ENCODE results near the gene RNLS.

The RNLS gene

GRCh38 chr10:88245974-88246511 lies 337.1 kb downstream of the RNLS start:
- no peak for DNase-seq

GRCh38 chr10:88244781-88245625 lies 338.1 kb downstream of the RNLS start:
- DNase-seq = no peak

DNA sequence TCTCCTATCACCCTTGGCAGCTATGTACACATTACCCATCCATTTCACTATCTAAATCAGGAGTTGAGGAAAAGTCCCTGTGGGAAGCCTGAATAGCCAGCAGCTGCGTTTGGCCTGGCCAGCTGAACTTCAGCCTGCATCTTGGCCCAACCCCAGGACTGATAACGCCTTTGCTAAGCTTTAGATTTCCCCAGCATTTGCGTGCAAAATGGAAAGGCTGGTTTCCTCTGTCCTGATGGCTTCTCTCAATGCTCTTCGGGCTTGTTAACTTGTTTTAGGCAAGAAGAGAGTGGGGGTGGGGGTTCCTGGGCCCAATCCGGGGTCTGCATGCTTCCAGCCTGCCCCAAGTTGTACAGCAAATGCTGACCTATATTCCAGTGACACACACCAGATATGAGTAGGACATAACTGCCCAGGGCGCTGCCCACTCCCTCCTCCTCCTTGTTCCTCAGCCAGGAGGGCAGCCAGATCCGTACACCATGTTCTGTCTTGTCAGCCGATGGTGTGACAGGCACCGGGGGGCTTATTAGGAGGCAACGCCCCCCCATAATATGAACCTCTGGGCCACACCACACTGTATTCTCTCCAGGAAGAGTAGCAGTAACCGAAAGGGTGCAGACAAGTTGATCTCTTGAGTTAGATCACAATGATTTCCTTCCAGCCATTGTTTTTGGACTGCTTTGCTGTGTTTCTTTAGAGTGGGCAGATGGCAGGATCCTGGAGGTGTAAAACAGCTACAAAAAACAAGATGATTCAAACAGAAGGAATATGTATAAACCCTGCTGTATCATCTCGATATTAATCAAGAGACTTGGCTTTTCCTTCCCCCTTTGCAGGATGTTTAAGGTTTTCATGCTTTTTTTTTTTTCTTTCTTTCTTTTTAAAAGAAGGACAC lies 339.0 kb downstream of the RNLS start:
- DNase-seq = no peak

DNA sequence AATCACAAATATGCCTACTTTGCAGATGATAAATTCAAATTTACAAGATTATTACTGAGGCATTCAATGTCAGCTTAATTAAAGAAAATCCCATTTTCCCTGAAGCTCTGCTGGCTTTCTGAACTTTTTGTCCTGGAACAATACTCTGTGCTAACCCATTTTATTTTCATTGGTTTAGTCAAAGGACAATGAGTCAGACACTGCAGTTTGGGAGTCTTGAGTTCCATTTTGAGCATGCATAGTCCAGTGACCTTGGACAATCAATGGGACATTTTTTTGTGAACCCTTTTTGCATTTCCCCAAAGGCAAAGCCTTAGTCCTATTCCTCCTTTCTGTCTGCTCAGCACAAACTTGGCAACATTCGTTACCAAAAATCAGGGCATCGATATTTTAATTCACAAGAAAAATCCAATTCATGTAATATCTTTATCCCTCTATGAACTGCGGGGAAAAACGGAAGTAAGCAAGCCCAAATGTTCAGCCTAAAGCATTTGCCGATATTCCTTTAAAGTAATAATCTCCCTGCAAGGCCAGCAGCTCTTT lies 339.8 kb downstream of the RNLS start:
- no peak for DNase-seq

- no peak for DNase-seq
Measured at GRCh38 chr10:88241501-88241900, 341.6 kb downstream of the RNLS start.

DNA sequence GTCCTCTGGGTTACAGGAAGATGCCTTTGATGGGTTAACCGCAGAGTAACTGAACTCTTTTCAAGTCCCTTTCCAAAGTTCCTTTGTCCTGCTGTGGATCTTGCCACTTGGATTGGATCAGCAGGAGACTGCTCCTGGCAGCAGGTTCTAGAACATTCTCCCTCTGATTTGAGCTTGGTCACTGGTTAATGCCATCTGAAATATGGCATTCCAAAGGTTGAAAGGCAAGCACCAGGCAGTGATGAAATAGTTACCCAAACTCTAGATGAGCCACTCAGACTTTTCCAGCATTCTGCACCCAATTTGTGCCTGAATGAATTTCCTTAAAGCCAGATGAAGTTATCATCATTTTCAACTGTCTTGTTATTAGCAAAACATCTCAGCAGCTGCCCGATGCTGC lies 343.9 kb downstream of the RNLS start:
- no peak for DNase-seq

- no peak for DNase-seq
Measured at GRCh38 chr10:88238615-88238914, 344.6 kb downstream of the RNLS start.

DNA sequence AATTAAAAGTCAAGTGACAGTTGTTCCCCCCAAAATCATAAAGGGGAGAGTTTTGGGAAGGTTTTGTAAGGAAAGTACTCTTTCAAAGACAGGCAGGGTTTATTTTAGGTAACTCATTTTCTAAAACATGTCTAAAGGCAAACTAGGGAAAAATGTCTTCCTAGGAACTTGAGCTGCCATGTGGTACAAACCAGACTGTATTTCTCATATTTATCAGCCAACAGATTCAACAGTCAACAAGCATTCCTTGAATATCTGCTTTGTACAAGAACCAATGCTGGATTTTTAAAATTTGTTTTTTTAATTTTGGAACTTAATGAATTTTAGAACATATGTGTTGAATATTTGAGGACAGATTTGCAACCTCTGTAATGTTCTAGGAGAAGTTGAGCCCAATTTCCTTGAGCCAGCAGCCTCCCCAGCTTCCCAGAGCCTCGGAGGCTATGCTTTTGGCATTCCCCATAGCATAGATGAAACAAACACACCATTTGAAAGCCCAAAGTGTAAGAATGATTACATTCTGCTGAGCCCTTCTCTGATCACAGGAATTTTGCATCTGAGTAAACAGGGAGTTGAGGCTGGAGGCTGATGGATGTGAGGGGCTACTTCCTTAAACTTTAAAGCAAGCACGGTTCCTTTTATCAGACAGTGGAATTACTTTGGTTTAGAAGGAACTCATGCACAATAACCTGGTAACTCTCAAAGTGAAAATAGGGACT lies 345.1 kb downstream of the RNLS start:
- no peak for DNase-seq

- DNase-seq = no peak
Measured at GRCh38 chr10:88236121-88236743, 346.9 kb downstream of the RNLS start.

- DNase-seq = no peak
Measured at GRCh38 chr10:88234297-88234696, 348.8 kb downstream of the RNLS start.

- DNase-seq = no peak
Measured at GRCh38 chr10:88233870-88234269, 349.2 kb downstream of the RNLS start.

DNA sequence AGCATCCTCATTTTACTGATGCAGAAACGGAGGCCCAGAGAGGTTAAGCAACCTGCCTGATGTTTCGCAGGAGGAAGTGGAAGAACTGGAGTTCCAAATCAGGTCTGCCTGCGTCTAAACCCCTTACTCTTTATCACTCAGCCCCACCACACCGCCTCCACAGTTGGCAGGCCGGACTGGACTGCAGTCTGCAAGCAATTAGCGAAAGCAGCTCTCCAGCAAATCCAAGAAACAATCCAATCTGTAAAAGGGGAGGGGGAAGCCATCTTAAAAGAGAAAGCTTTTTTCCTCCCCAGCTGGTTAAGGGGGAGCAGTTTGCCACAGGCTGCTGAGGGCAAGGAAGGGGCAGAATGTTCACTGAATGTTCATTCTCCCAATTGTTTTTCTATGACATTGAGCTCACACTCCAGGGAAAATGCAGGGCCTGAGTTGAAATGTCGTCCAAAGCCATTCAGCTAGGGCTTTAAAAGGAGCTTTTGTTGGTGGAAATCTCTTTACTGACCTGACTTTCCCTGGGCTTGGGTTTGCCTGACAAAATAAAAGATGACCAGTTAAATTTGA lies 350.1 kb downstream of the RNLS start:
- no peak for DNase-seq

GRCh38 chr10:88232029-88232895 lies 350.9 kb downstream of the RNLS start:
- DNase-seq = no peak

GRCh38 chr10:88230251-88230650 lies 352.9 kb downstream of the RNLS start:
- DNase-seq = no peak

GRCh38 chr10:88228130-88228529 lies 355.0 kb downstream of the RNLS start:
- no peak for DNase-seq

GRCh38 chr10:88227342-88228018 lies 355.6 kb downstream of the RNLS start:
- DNase-seq = no peak

DNA sequence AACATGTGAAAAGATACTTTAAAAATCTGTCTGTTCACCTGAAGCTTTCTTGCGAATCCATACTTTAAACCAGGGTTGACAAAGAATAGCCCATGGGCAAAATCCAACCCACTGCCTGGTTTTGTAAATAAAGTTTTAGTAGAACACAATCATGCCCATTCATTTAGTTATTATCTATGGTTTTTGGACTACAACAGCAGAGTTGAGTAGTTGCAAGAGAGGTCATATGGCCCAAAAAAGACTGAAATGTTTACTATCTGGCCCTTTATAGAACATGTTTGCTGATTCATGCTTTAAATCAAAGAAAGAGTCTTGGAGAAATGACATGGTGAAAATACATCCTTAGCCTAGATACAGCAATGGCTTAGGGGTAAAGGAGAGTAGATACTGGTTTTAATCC lies 356.2 kb downstream of the RNLS start:
- no peak for DNase-seq

GRCh38 chr10:88226071-88226659 lies 357.0 kb downstream of the RNLS start:
- no peak for DNase-seq
